ENCODE results near the gene PLEKHA6. TPM values are rescaled to one million over a fixed set of nuclear protein-coding genes. Genes with fewer than 3 reads are reported as not detected.

The PLEKHA6 gene
- total RNA-seq = 0.17 TPM
- not detected for polyA plus RNA-seq

- no peak within 1 kb of the TSS for H3K27ac ChIP-seq (ENCODE audit: insufficient read depth, low read length, poor library complexity, severe bottlenecking)
- peaks cover 2 to 7% (median 5%) of the 10 kb centered on the region in 4 donors for H3K4me1 Mint-ChIP-seq
- H3K36me3 Mint-ChIP-seq = no peaks in the 10 kb centered on the region
- H3K36me3 ChIP-seq (ENCODE audit: control insufficient read depth, insufficient read depth, low read length) = no peaks in the 10 kb centered on the region
- H3K27ac Mint-ChIP-seq = no peak within 1 kb of the TSS
- no peak for ATAC-seq (ENCODE audit: low read depth in 2 of 2)
- H3K4me1 ChIP-seq (ENCODE audit: control insufficient read depth, insufficient read depth, low read length, poor library complexity, severe bottlenecking) = peaks cover 7% of the 10 kb centered on the region
- peaks cover 0 to 1% (median 0%) of the 10 kb centered on the region in 7 donors for H3K9me3 Mint-ChIP-seq
- DNase-seq = no peak
- H3K27me3 ChIP-seq (ENCODE audit: control insufficient read depth, insufficient read depth, low read length) = no peaks in the 10 kb centered on the region
- H3K4me3 ChIP-seq (ENCODE audit: low read depth, low read length) = no peak within 1 kb of the TSS
- H3K4me3 Mint-ChIP-seq = peak within 1 kb of the TSS in 1 of 4 donors; percentile 57
- no peaks in the 10 kb centered on the region for H3K9me3 ChIP-seq (ENCODE audit: control insufficient read depth in 2 of 2, low read length in 2 of 2)
- peaks cover 4% of the 10 kb centered on the region for H3K27me3 Mint-ChIP-seq
These were observed at the start of gene PLEKHA6 for GRCh38 chr1:204359474-204360255. Gene PLEKHA6 (minus strand): TSS chr1:204359929. CDS start chr1:204273727, 86,202 bp downstream.

DNA sequence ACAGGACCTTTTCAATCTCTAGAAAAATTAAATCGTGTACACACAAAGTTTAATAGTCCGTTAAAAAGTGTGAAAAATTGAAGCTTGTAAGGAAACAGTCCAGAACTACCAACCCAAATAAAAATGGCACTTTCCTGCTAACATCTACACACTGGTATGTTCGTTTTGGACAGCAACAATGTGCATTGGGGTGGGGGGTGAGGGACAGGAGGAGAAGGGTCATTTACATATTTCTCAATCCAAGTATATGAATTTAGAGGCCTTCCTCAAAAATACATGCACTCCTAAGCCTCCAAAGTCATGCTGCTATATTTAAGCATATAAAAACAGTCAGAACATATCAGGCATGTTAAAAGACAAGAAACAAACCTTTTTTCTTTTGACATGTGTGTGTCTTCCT is 49.4 kb upstream of the PLEKHA6 start:
- ATAC-seq (ENCODE audit: low read depth in 2 of 2) (no peak), DNase-seq (no peak)
- Histone ChIP-seq H3K9me3 (ENCODE audit: control insufficient read depth in 2 of 2, low read length in 2 of 2) (no peaks in the 10 kb centered on the region), H3K36me3 (ENCODE audit: control insufficient read depth, insufficient read depth, low read length) (peaks cover 29% of the 10 kb centered on the region), H3K4me3 (ENCODE audit: low read depth, low read length) (peak overlapping the region; percentile 100), H3K27ac (ENCODE audit: insufficient read depth, low read length, poor library complexity, severe bottlenecking) (peak overlapping the region; percentile 100), H3K27me3 (ENCODE audit: control insufficient read depth, insufficient read depth, low read length) (no peaks in the 10 kb centered on the region), H3K4me1 (ENCODE audit: control insufficient read depth, insufficient read depth, low read length, poor library complexity, severe bottlenecking) (peaks cover 45% of the 10 kb centered on the region)
- Mint-ChIP-seq H3K4me1 (peaks cover 15 to 39% (median 29%) of the 10 kb centered on the region in 4 donors), H3K9me3 (peaks cover 0 to 2% (median 0%) of the 10 kb centered on the region in 7 donors), H3K27me3 (peaks cover 10% of the 10 kb centered on the region), H3K36me3 (peaks cover 24% of the 10 kb centered on the region), H3K4me3 (peak overlapping the region; percentile 97 to 99 (median 98)), H3K27ac (peak overlapping the region; percentile 90 to 100 (median 99))

DNA sequence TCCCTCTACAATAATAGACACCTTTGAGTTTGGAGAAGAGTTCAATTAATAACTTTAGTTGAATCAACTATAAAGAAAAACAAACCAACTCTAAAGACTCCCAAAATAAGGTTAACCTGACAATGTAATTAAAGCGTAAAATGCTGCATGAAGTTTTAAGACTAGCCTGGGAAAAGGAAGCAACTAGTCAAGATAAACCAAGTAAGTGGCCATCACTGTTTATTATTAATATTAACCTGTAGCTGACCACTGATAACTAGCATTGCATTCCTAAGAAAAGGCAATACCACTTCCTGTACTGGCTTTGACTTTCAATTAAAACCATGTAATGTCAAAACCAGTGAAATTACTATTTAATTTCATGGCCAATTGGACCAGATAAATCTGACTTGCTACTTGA is 48.9 kb upstream of the PLEKHA6 start:
- Mint-ChIP-seq H3K4me1 (peaks cover 15 to 42% (median 32%) of the 10 kb centered on the region in 4 donors), H3K36me3 (peaks cover 30% of the 10 kb centered on the region), H3K27ac (peak overlapping the region; percentile 79 to 99 (median 90)), H3K9me3 (no peaks in the 10 kb centered on the region), H3K27me3 (peaks cover 10% of the 10 kb centered on the region), H3K4me3 (peak overlapping the region; percentile 97 to 99 (median 98))
- Histone ChIP-seq H3K36me3 (ENCODE audit: control insufficient read depth, insufficient read depth, low read length) (peaks cover 34% of the 10 kb centered on the region), H3K4me1 (ENCODE audit: control insufficient read depth, insufficient read depth, low read length, poor library complexity, severe bottlenecking) (peaks cover 45% of the 10 kb centered on the region), H3K27me3 (ENCODE audit: control insufficient read depth, insufficient read depth, low read length) (no peaks in the 10 kb centered on the region), H3K27ac (ENCODE audit: insufficient read depth, low read length, poor library complexity, severe bottlenecking) (peak overlapping the region; percentile 100), H3K9me3 (ENCODE audit: control insufficient read depth in 2 of 2, low read length in 2 of 2) (no peaks in the 10 kb centered on the region), H3K4me3 (ENCODE audit: low read depth, low read length) (peak overlapping the region; percentile 100)
- ATAC-seq (ENCODE audit: low read depth in 2 of 2) (no peak), DNase-seq (no peak)

GRCh38 chr1:204408074-204408507 is 48.4 kb upstream of the PLEKHA6 start:
- Histone ChIP-seq H3K9me3 (ENCODE audit: control insufficient read depth in 2 of 2, low read length in 2 of 2) (no peaks in the 10 kb centered on the region), H3K27ac (ENCODE audit: insufficient read depth, low read length, poor library complexity, severe bottlenecking) (peak overlapping the region; percentile 71), H3K36me3 (ENCODE audit: control insufficient read depth, insufficient read depth, low read length) (peaks cover 40% of the 10 kb centered on the region), H3K27me3 (ENCODE audit: control insufficient read depth, insufficient read depth, low read length) (no peaks in the 10 kb centered on the region), H3K4me1 (ENCODE audit: control insufficient read depth, insufficient read depth, low read length, poor library complexity, severe bottlenecking) (peaks cover 45% of the 10 kb centered on the region), H3K4me3 (ENCODE audit: low read depth, low read length) (peak overlapping the region; percentile 100)
- ATAC-seq (ENCODE audit: low read depth in 2 of 2) (no peak), DNase-seq (no peak)
- Mint-ChIP-seq H3K9me3 (no peaks in the 10 kb centered on the region), H3K4me1 (peaks cover 15 to 42% (median 32%) of the 10 kb centered on the region in 4 donors), H3K27me3 (peaks cover 10% of the 10 kb centered on the region), H3K27ac (peak overlapping the region; percentile 79 to 99 (median 90)), H3K36me3 (peaks cover 30% of the 10 kb centered on the region), H3K4me3 (peak overlapping the region; percentile 97 to 99 (median 98))

DNA sequence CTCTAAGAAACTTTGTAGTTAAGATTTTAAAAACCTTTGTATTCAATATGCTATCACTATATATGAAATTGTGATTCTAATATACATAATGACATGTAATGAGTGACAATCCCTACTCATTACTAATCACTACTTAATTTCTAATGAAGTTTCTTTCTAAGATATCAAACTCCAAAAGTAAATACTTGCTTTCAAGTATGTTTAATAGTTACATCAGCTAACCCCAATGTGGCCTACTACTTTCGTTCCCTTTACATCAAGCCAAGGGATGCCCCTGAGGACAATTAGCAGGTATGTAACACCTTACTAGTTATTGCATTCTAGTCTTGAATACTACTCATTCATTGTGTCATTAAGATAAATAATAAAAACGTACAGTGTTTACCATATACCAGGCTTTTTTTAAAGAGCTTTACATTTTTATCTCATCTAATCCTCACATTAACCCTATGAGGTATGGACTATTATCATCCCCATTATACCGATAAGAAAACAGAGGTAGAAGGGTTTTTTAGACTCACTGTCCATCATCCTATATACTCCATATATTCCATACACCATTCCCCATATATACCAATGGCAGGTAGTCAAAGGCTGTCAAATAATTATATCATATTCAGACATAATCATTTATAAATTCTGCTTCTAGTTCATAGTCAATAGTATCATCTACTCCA is 47.7 kb upstream of the PLEKHA6 start:
- no peaks in the 10 kb centered on the region for H3K9me3 Mint-ChIP-seq

DNA sequence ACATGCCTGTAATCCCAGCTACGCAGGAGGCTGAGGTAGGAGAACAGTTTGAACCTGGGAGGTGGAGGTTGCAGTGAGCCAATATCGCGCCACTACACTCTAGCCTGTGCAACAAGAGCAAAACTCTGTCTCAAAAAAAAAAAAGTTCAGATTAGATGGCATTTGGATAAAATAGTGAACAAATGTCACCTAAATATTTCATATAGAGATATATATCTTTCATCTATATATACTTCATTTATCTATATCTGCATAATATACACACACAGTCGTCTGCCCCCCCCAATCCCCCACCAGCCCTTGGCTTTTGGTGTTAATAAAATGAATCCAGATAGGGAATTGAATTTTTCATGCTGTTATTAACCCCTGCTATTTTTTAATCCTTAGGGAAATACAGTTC is 46.9 kb upstream of the PLEKHA6 start:
- peak overlapping the region; percentile 100 for H3K4me3 ChIP-seq (ENCODE audit: low read depth, low read length)
- ATAC-seq (ENCODE audit: low read depth in 2 of 2) (no peak), DNase-seq (no peak)
- Mint-ChIP-seq H3K4me3 (peak overlapping the region; percentile 97 to 99 (median 98)), H3K36me3 (peaks cover 30% of the 10 kb centered on the region), H3K4me1 (peaks cover 22 to 41% (median 28%) of the 10 kb centered on the region in 4 donors), H3K27ac (peak overlapping the region in 1 of 3 donors; percentile 99), H3K27me3 (peaks cover 4% of the 10 kb centered on the region), H3K9me3 (no peaks in the 10 kb centered on the region)
- no peaks in the 10 kb centered on the region for H3K9me3 ChIP-seq (ENCODE audit: control insufficient read depth in 2 of 2, low read length in 2 of 2)
- peaks cover 41% of the 10 kb centered on the region for H3K4me1 ChIP-seq (ENCODE audit: control insufficient read depth, insufficient read depth, low read length, poor library complexity, severe bottlenecking)
- H3K27me3 ChIP-seq (ENCODE audit: control insufficient read depth, insufficient read depth, low read length) = no peaks in the 10 kb centered on the region
- peaks cover 53% of the 10 kb centered on the region for H3K36me3 ChIP-seq (ENCODE audit: control insufficient read depth, insufficient read depth, low read length)
- H3K27ac ChIP-seq (ENCODE audit: insufficient read depth, low read length, poor library complexity, severe bottlenecking) = peak overlapping the region; percentile 71

More for the DNA sequence above, 47.7 kb upstream of the PLEKHA6 start:
- H3K4me1 Mint-ChIP-seq = peaks cover 15 to 39% (median 28%) of the 10 kb centered on the region in 4 donors
- ATAC-seq (ENCODE audit: low read depth in 2 of 2) (no peak), DNase-seq (no peak)
- no peaks in the 10 kb centered on the region for H3K9me3 ChIP-seq (ENCODE audit: control insufficient read depth in 2 of 2, low read length in 2 of 2)
- H3K27ac ChIP-seq (ENCODE audit: insufficient read depth, low read length, poor library complexity, severe bottlenecking) = peak overlapping the region; percentile 71
- H3K27ac Mint-ChIP-seq = peak overlapping the region; percentile 79 to 99 (median 90)
- peak overlapping the region; percentile 100 for H3K4me3 ChIP-seq (ENCODE audit: low read depth, low read length)
- H3K4me3 Mint-ChIP-seq = peak overlapping the region; percentile 97 to 99 (median 98)
- H3K36me3 ChIP-seq (ENCODE audit: control insufficient read depth, insufficient read depth, low read length) = peaks cover 46% of the 10 kb centered on the region
- peaks cover 10% of the 10 kb centered on the region for H3K27me3 Mint-ChIP-seq
- no peaks in the 10 kb centered on the region for H3K27me3 ChIP-seq (ENCODE audit: control insufficient read depth, insufficient read depth, low read length)
- peaks cover 30% of the 10 kb centered on the region for H3K36me3 Mint-ChIP-seq
- H3K4me1 ChIP-seq (ENCODE audit: control insufficient read depth, insufficient read depth, low read length, poor library complexity, severe bottlenecking) = peaks cover 43% of the 10 kb centered on the region

- H3K9me3 ChIP-seq (ENCODE audit: control insufficient read depth in 2 of 2, low read length in 2 of 2) = no peaks in the 10 kb centered on the region
- H3K27me3 Mint-ChIP-seq = no peaks in the 10 kb centered on the region
- H3K36me3 ChIP-seq (ENCODE audit: control insufficient read depth, insufficient read depth, low read length) = peaks cover 58% of the 10 kb centered on the region
- H3K27me3 ChIP-seq (ENCODE audit: control insufficient read depth, insufficient read depth, low read length) = no peaks in the 10 kb centered on the region
- peak overlapping the region; percentile 71 for H3K27ac ChIP-seq (ENCODE audit: insufficient read depth, low read length, poor library complexity, severe bottlenecking)
- H3K4me3 ChIP-seq (ENCODE audit: low read depth, low read length) = peak overlapping the region; percentile 100
- peak overlapping the region; percentile 22 to 67 (median 23) for H3K27ac Mint-ChIP-seq
- peaks cover 25 to 45% (median 30%) of the 10 kb centered on the region in 4 donors for H3K4me1 Mint-ChIP-seq
- H3K36me3 Mint-ChIP-seq = peaks cover 32% of the 10 kb centered on the region
- DNase-seq = no peak
- H3K4me1 ChIP-seq (ENCODE audit: control insufficient read depth, insufficient read depth, low read length, poor library complexity, severe bottlenecking) = peaks cover 41% of the 10 kb centered on the region
- ATAC-seq (ENCODE audit: low read depth in 2 of 2) = no peak
- no peaks in the 10 kb centered on the region for H3K9me3 Mint-ChIP-seq
- H3K4me3 Mint-ChIP-seq = peak overlapping the region; percentile 97 to 99 (median 98)
These were observed 46.3 kb upstream of the PLEKHA6 start for GRCh38 chr1:204405988-204406387.

All from CD4-positive, CD25-positive, alpha-beta regulatory T cell (primary cell).